Adrenal gland (tissue), 12 donors: ENCODE results near the gene SYK. TPM values are rescaled to one million over a fixed set of nuclear protein-coding genes. Genes with fewer than 3 reads are reported as not detected.

ENCODE experiments used
- DNase-seq, 7 donors: peaks; one replicate each; pipeline ENCODE4 v3.0.0-alpha.2; 2019 to 2020
- H3K27ac ChIP-seq, 5 donors: fragments of 200-600 bp; sonication (generic) in 4 of 5; 1 replicate in 3 of 5; 2 replicates in 2 of 5; pipeline versions ENCODE4 v1.5.1 to v1.8.0; 2016 to 2020; ENCODE audit warnings: mild to moderate bottlenecking in 1 of 5
- H3K27me3 ChIP-seq: fragments of 200-600 bp; 2 replicates; pipeline ENCODE4 v1.8.0; 2021
- H3K36me3 ChIP-seq, 2 donors: fragments of 200-600 bp; replicated peaks in 1 of 2; 1 replicate in 1 of 2; 2 replicates in 1 of 2; pipeline versions ENCODE4 v1.5.1 to v1.8.0; 2018 to 2022
- H3K4me1 ChIP-seq, 2 donors: fragments of 200-600 bp; replicated peaks in 1 of 2; 1 replicate in 1 of 2; 2 replicates in 1 of 2; pipeline versions ENCODE4 v1.5.1 to v1.8.0; 2018 to 2021
- H3K4me3 ChIP-seq, 4 donors: fragments of 200-600 bp; sonication (generic) in 3 of 4; one replicate each; pipeline ENCODE4 v1.5.1; 2016 to 2018
- H3K9me3 ChIP-seq, 3 donors: fragments of 200-600 bp; sonication (generic) in 1 of 3; replicated peaks in 1 of 3; 1 replicate in 2 of 3; 2 replicates in 1 of 3; pipeline versions ENCODE4 v1.5.1 to v1.8.0; 2016 to 2021
- CTCF ChIP-seq, 6 experiments: fragments of 450-650 bp in 4 of 6; fragments of 200-600 bp in 2 of 6; sonication (generic) in 1 of 6; IDR thresholded peaks; 1 replicate in 5 of 6; 2 replicates in 1 of 6; pipeline versions ENCODE4 v1.5.1 to v1.8.0; 2016 to 2021; ENCODE audit warnings: antibody characterized with exemption in 6 of 6, mild to moderate bottlenecking in 2 of 6, moderate library complexity in 1 of 6
- POLR2A ChIP-seq, 2 donors: fragments of 450-650 bp; IDR thresholded peaks; one replicate each; pipeline ENCODE4 v1.6.1; 2017; ENCODE audit warnings: antibody characterized with exemption in 2 of 2, mild to moderate bottlenecking in 2 of 2, moderate library complexity in 1 of 2
- WGBS, 4 donors: extraction: QIAGEN DNeasy Blood & Tissue Kit in 2 of 4; methylation state at CpG; one replicate each; pipeline versions ENCODE4 v1.1.5 to v1.1.7; 2013 to 2017; 5-methylcytosine and 5-hydroxymethylcytosine counted together
- intact Hi-C, 2 donors: fragments of 100-400 bp; cut with DNase I; formaldehyde crosslinking; loops; one replicate each; pipeline versions ENCODE4 v1.14.1 to v1.15.0; 2022 to 2023
- polyA plus RNA-seq, 3 donors: library from polyadenylated mRNA; stranded (reverse); fragments of 200-250 nt in 2 of 3; fragments of 350-450 nt in 1 of 3; fragmentation: Illumina TruSeq in 1 of 3; extraction: RNeasy Lipid Tissue Mini Kit (QIAGEN cat#74804) in 1 of 3; gene quantifications; one replicate each; pipeline ENCODE4 v1.2.3, GENCODE V29; 2013 to 2014
- total RNA-seq, 9 donors: library from RNA; depleted of rRNA in 4 of 9; stranded (reverse); fragments of >200 nt in 4 of 9; fragments of 120-200 nt in 1 of 9; fragmentation: NEBNext Ultra II Directional in 1 of 9; extraction: Animal tissue kit (Norgen Biotek cat#: 25700) in 1 of 9; gene quantifications; one replicate each; pipeline versions ENCODE4 v1.1.0 to v1.2.4, GENCODE V29; 2013 to 2023
- donor health status: healthy with polysubstance abuse.
- donor health status: Bipolar disorder and iron deficiency.
- donor health status: DM: yes; HTN: yes; CAD: no.
- donor health status: DM: no; HTN: no; CAD: no.
- donor health status: DM: no; HTN: no; CAD: no.
- donor health status: DM: yes; HTN: yes; CAD: no.

Gene SYK
- total and polyA plus RNA-seq, 12 donors: 2.0 to 21.5 (median 14.1) TPM

GRCh38 chr9:90795871-90796317, 5.7 kb upstream of the SYK start:
- TF ChIP-seq CTCF (IDR thresholded peaks at IDR 0.05) (no peak), POLR2A (IDR thresholded peaks at IDR 0.05) (no peak)
- Histone ChIP-seq H3K4me1 (no peaks in the 10 kb centered on the region), H3K9me3 (no peaks in the 10 kb centered on the region), H3K27me3 (peaks cover 10% of the 10 kb centered on the region), H3K36me3 (no peaks in the 10 kb centered on the region), H3K4me3 (no peak overlapping the region), H3K27ac (peak overlapping the region in 1 of 5 donors; percentile 30)
- WGBS, 4 donors: 71 to 81% (median 77%) methylated on average over 5 of the region's 5 CpGs
- intact Hi-C loops: no loop called here
- DNase-seq: no peak

GRCh38 chr9:90799271-90799852, 2.3 kb upstream of the SYK start:
- no peak for DNase-seq
- TF ChIP-seq POLR2A (IDR thresholded peaks at IDR 0.05) (no peak), CTCF (IDR thresholded peaks at IDR 0.05) (no peak)
- Histone ChIP-seq H3K9me3 (no peaks in the 10 kb centered on the region), H3K4me1 (peaks cover 0 to 8% of the 10 kb centered on the region in 2 donors), H3K27ac (no peak overlapping the region), H3K36me3 (no peaks in the 10 kb centered on the region), H3K4me3 (no peak overlapping the region), H3K27me3 (peaks cover 25% of the 10 kb centered on the region)
- 65 to 87% (median 76%) methylated on average over 5 of the region's 5 CpGs for WGBS, 4 donors
- intact Hi-C loops: no loop called here

- Histone ChIP-seq H3K4me3 (peak overlapping the region in 1 of 4 donors; percentile 46), H3K4me1 (peaks cover 0 to 8% of the 10 kb centered on the region in 2 donors), H3K27me3 (peaks cover 25% of the 10 kb centered on the region), H3K36me3 (no peaks in the 10 kb centered on the region), H3K9me3 (no peaks in the 10 kb centered on the region), H3K27ac (peak overlapping the region in 4 of 5 donors; percentile 21 to 87 (median 57))
- no peak for TF ChIP-seq POLR2A (IDR thresholded peaks at IDR 0.05)
- no peak for TF ChIP-seq CTCF (IDR thresholded peaks at IDR 0.05)
- 10 to 16% (median 10%) methylated on average over 8 to 29 of the region's 29 CpGs for whole genome bisulfite sequencing, 4 donors
- no peak for DNase-seq
- intact Hi-C loops: no loop called here
Measured at GRCh38 chr9:90801973-90802322, 329 bp downstream of the SYK start.

GRCh38 chr9:90802386-90802985, 867 bp downstream of the SYK start:
- Histone ChIP-seq H3K36me3 (no peaks in the 10 kb centered on the region), H3K27me3 (peaks cover 25% of the 10 kb centered on the region), H3K4me1 (peaks cover 0 to 8% of the 10 kb centered on the region in 2 donors), H3K9me3 (no peaks in the 10 kb centered on the region), H3K27ac (peak overlapping the region in 4 of 5 donors; percentile 21 to 87 (median 57)), H3K4me3 (peak overlapping the region in 1 of 4 donors; percentile 46)
- intact Hi-C loops: no loop called here
- no peak for TF ChIP-seq CTCF (IDR thresholded peaks at IDR 0.05)
- TF ChIP-seq POLR2A (IDR thresholded peaks at IDR 0.05): no peak
- WGBS, 4 donors: 60 to 73% (median 70%) methylated on average over 3 of the region's 3 CpGs
- no peak for DNase-seq
